Duodenal mucosa (tissue), 2 donors: ENCODE measurements around the gene ZNF836.

ENCODE experiments used
- H3K27ac ChIP-seq: one replicate; pipeline ENCODE4 v1.7.0; 2013; ENCODE audit warnings: low read depth, low read length
- H3K27me3 ChIP-seq, 2 donors: one replicate each; pipeline ENCODE4 v1.7.0; 2013; ENCODE audit warnings: low read length in 2 of 2, control low read depth in 1 of 2; ENCODE audit not compliant: insufficient read depth in 2 of 2, control insufficient read depth in 1 of 2
- H3K36me3 ChIP-seq, 2 donors: one replicate each; pipeline ENCODE4 v1.7.0; 2013; ENCODE audit warnings: low read length in 2 of 2, control low read depth in 1 of 2; ENCODE audit not compliant: insufficient read depth in 2 of 2, control insufficient read depth in 1 of 2
- H3K4me1 ChIP-seq, 2 donors: one replicate each; pipeline ENCODE4 v1.7.0; 2013; ENCODE audit warnings: low read length in 2 of 2, control low read depth in 1 of 2; ENCODE audit not compliant: insufficient read depth in 2 of 2, control insufficient read depth in 1 of 2
- H3K4me3 ChIP-seq, 2 donors: one replicate each; pipeline ENCODE4 v1.7.0; 2013; ENCODE audit warnings: low read length in 2 of 2, low read depth in 1 of 2
- H3K9ac ChIP-seq, 2 donors: one replicate each; pipeline ENCODE4 v1.7.0; 2013; ENCODE audit warnings: low read length in 2 of 2, low read depth in 1 of 2
- H3K9me3 ChIP-seq, 2 donors: one replicate each; pipeline ENCODE4 v1.7.0; 2013; ENCODE audit warnings: low read length in 2 of 2, control low read depth in 1 of 2; ENCODE audit not compliant: control insufficient read depth in 1 of 2

Gene ZNF836

DNA sequence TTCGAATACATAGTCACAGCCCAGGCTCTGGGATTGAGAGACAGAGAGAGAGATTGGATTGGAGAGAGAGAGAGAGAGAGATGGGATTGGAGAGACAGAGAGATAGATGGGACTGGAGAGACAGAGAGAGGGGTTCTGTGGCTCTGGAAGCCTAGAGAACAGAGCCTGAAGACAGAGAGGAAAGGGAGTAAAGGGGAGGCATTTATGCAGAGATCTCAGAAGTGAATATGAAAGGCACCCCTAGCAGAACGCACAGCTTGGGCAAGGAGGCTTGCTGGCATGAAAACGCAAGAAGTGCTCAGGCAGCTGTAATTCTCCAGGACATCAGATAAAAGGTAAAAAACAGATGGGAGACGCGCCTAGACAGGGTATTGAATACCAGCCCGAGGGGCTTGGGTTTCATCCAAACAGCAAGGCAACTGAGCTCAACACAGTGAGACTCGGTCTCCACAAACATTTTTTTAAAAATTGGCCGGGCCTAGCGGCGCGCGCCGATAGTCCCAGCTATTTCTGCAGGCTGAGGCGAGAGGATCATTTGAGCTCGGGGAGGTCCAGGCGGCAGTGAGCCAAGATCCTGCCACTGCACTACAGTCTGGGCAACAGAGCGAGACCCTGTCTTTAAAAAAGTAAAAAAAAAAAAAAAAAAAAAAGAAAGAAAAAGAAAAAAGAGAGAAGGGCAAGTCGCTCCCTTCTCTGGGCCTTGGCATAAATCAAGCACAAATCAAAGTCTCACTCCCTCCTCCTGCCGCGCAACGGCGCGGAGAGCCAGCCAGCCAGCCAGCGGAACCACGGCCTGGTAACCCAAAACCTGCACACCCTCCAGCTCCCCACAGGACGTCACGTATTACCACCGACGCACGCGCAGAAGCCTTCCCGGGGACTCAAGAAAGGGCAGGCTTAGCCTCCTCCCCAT, 17.7 kb upstream of the ZNF836 start:
- Histone ChIP-seq H3K4me3 (peak overlapping the region; percentile 57 to 69), H3K4me1 (peaks cover 31 to 33% of the 10 kb centered on the region in 2 donors), H3K9ac (peak overlapping the region; percentile 21 to 68), H3K27ac (peak overlapping the region; percentile 26), H3K9me3 (no peaks in the 10 kb centered on the region), H3K27me3 (no peaks in the 10 kb centered on the region), H3K36me3 (peaks cover 7 to 13% of the 10 kb centered on the region in 2 donors)

DNA sequence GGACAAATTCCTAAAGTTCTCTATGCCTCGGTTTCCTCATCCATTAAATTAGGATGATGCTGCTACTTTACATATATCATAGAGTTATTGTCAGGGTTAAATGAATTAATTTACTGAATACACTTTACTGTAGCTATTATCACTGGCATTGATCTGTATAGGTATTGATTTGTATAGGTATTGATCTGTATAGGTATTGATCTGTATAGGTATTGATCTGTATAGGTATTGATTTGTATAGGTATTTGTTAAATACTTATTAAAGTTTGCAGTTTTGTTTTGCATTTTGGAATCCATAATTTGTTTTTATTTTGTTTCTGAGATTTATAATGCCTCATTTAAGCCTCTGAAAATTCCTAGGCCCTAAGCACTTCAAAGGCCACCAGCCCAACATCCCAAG, 16.0 kb upstream of the ZNF836 start:
- Histone ChIP-seq H3K9me3 (no peaks in the 10 kb centered on the region), H3K36me3 (no peaks in the 10 kb centered on the region), H3K27ac (no peak overlapping the region), H3K27me3 (no peaks in the 10 kb centered on the region), H3K9ac (no peak overlapping the region), H3K4me3 (no peak overlapping the region), H3K4me1 (peaks cover 20 to 22% of the 10 kb centered on the region in 2 donors)

DNA sequence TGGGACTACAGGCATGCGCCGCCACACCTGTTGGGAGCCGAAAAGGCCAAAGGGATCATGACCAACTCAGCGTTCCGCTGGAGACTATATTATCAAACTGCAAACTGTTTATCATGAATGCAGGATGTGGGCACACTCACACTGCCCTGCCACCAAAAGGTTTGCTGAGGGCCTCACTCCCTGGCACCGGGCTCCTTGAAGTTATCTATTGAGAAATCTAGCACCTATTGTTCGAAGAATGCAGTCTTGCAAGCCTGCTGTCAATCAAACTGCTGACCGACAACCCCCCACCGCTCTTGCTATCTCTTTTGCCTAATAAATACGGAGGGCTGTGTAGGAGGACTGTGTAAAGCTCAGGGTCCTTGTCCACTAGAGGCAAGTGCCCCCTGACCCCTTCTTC, 5.2 kb upstream of the ZNF836 start:
- no peak overlapping the region for H3K4me3 ChIP-seq
- H3K36me3 ChIP-seq = no peaks in the 10 kb centered on the region
- H3K27me3 ChIP-seq = no peaks in the 10 kb centered on the region
- no peaks in the 10 kb centered on the region for H3K9me3 ChIP-seq
- H3K27ac ChIP-seq = no peak overlapping the region
- H3K4me1 ChIP-seq = no peaks in the 10 kb centered on the region
- no peak overlapping the region for H3K9ac ChIP-seq

DNA sequence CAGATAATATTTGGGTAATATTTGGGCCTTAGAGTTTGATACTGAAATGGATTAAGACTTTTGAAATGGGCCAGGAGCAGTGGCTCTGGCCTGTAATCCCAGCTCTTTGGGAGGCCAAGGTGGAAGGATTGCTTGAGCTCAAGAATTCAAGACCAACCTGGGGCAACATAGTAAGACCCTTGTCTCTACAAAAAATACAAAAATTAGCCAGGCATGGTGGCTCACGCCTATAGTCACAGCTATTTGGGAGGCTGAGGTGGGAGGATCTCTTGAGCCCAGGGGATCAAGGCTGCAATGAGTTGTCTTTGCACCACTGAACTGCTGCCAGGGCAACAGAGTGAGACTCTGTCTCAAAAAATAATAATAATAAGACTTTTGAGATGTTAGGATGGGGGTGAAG, 926 bp upstream of the ZNF836 start:
- Histone ChIP-seq H3K27me3 (no peaks in the 10 kb centered on the region), H3K27ac (no peak overlapping the region), H3K4me1 (peaks cover 7 to 13% of the 10 kb centered on the region in 2 donors), H3K36me3 (peaks cover 4 to 11% of the 10 kb centered on the region in 2 donors), H3K4me3 (peak overlapping the region in 1 of 2 donors; percentile 100), H3K9ac (no peak overlapping the region), H3K9me3 (peaks cover 0 to 5% of the 10 kb centered on the region in 2 donors)

DNA sequence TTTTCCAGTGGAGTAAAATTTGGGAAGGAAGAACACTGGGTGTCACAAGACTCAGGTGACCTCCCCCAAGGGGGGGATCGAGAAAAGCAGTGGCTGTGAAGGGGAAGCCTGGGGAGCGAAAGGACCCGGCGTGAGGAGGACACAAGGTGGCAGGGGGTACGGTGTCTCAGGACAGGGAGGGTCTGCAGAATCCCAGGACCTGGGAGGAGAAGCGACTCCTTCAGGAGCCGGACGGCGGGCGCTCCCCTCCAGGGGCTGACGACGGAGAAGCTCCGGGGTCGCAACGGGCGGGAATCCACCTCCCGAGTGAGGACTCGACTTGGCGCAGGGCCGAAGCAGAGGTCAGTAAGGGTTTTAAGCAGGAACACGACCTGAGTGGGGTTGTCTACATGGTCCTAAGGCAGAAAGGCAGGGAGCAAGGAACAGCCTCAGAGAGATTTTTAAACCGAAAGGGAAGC, 529 bp downstream of the ZNF836 start:
- peaks cover 7 to 13% of the 10 kb centered on the region in 2 donors for H3K4me1 ChIP-seq
- peaks cover 0 to 5% of the 10 kb centered on the region in 2 donors for H3K9me3 ChIP-seq
- no peaks in the 10 kb centered on the region for H3K27me3 ChIP-seq
- peak overlapping the region; percentile 99 to 100 for H3K4me3 ChIP-seq
- peak overlapping the region; percentile 60 for H3K27ac ChIP-seq
- H3K36me3 ChIP-seq = peaks cover 4 to 11% of the 10 kb centered on the region in 2 donors
- H3K9ac ChIP-seq = peak overlapping the region; percentile 94 to 97

DNA sequence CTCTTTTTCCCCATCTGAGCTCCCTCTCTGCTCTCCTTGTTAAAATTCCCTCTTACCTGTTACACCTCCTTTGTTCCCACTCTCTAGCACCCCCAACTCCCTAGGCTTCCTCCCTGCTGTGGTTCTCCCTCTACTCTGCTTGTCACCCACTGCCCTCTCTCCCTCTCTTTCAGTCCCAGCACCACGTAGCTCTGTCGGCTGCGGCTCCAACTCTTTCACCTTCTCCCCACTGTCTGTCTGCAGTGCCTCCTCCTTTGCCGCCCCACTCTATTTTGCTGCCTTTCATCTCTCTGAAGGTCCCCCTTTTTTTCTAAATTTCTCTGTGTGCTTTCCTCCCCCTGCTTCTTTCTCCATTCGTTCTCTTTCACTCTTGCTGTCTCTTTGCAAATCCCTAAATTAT, 1.1 kb downstream of the ZNF836 start:
- Histone ChIP-seq H3K4me1 (peaks cover 7 to 13% of the 10 kb centered on the region in 2 donors), H3K36me3 (peaks cover 8 to 15% of the 10 kb centered on the region in 2 donors), H3K27ac (no peak overlapping the region), H3K27me3 (no peaks in the 10 kb centered on the region), H3K9ac (peak overlapping the region; percentile 94 to 97), H3K4me3 (peak overlapping the region; percentile 99 to 100), H3K9me3 (peaks cover 0 to 5% of the 10 kb centered on the region in 2 donors)

DNA sequence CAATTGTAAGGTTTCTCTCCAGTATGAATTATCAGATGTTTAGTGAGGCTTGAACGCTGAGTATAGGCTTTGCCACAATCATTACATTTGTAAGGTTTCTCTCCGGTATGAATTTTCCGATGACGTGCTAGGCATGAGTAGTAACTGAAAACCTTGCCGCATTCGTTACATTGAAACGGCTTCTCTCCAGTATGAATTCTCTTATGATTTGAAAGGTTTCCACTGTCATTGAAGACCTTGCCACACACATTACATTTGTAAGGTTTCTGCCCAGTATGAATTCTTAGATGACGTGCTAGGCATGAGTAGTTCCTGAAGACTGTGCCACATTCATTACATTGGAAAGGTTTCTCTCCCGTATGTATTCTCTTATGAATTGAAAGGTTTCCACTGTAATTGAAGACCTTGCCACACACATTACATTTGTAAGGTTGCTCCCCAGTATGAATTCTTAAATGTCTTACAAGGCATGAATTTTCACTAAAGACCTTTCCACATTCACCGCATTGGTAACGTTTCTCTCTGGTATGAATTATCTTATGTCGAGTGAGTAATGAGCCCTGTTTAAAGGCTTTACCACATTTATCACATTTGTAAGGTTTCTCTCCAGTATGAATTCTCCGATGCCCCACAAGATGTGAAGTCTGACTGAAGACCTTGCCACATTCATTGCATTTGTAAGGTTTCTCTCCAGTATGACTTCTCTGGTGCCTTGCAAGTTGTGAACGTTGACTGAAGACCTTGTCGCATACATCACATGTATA, 15.6 kb downstream of the ZNF836 start:
- Histone ChIP-seq H3K4me1 (no peaks in the 10 kb centered on the region), H3K4me3 (peak overlapping the region in 1 of 2 donors; percentile 23), H3K27ac (no peak overlapping the region), H3K27me3 (no peaks in the 10 kb centered on the region), H3K36me3 (peaks cover 29 to 48% of the 10 kb centered on the region in 2 donors), H3K9me3 (peaks cover 55 to 86% of the 10 kb centered on the region in 2 donors), H3K9ac (no peak overlapping the region)

DNA sequence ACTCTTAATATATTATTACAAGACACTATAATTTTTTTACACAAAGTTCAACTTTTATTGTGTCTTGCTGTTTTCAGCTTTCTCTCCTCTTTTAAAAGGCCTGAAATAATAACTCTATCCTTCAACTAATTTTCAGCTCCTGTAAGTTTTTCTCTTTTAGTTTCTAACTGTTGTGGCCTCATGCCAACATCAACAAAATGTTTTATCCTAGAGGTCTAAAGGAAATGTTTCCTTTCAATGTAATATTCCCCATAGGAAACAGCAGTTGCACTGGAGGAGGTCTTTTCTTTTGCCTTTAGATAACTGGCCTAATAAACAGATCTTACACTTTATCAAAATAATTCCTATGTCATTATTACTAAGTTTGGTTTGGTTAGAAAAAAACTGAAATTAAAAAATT, 23.2 kb downstream of the ZNF836 start:
- no peak overlapping the region for H3K27ac ChIP-seq
- H3K9ac ChIP-seq = no peak overlapping the region
- no peaks in the 10 kb centered on the region for H3K4me1 ChIP-seq
- no peaks in the 10 kb centered on the region for H3K36me3 ChIP-seq
- H3K4me3 ChIP-seq = no peak overlapping the region
- H3K9me3 ChIP-seq = peaks cover 8 to 44% of the 10 kb centered on the region in 2 donors
- no peaks in the 10 kb centered on the region for H3K27me3 ChIP-seq

DNA sequence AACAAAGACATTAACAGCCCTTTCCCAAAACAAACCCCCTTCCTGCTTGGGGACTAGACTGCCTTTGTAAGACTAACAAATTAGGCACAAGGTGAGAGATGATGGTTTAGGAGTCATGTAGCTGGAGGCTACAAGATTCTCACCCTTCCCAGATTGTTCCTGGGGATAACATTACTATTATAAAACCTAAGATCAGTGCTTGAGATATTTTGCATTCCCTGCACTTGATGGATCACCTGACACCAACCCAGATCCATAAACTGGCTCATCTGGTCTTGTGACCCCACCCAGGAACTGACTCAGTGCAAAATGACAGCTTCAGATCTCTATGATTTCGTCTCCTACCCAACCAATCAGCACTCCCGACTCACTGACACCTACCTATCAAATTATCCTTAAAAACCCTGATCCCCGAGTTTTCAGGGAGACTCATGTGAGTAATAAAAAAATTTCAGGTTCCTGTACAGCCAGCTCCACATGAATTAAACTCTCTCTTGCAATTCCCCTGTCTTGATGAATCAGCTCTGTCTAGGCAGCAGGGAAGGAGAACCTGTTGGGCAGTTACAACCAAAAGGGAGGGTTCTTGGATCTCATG, 29.3 kb downstream of the ZNF836 start:
- Histone ChIP-seq H3K27ac (no peak overlapping the region), H3K9ac (no peak overlapping the region), H3K4me3 (no peak overlapping the region), H3K4me1 (peaks cover 3 to 17% of the 10 kb centered on the region in 2 donors), H3K9me3 (peaks cover under 1 to 10% of the 10 kb centered on the region in 2 donors), H3K27me3 (no peaks in the 10 kb centered on the region), H3K36me3 (no peaks in the 10 kb centered on the region)
